Measurements from ENCODE around the gene LRP1B. TPM values are rescaled to one million over a fixed set of nuclear protein-coding genes. Genes with fewer than 3 reads are reported as not detected.
"Not testable (repeated sequence)": the region's sequence is repeated elsewhere in the genome, so short reads cannot be mapped to it uniquely, and the experiment has no call there.

LRP1B gene
- polyA plus RNA-seq, 1 of the 3 experiments (the other 2 are of a cell fraction): 0.28 TPM

- ChIA-PET POLR2A (no interaction called here), CTCF (no interaction called here)
- Histone ChIP-seq H3F3A (replicated peaks; ENCODE audit: insufficient read depth) (no peaks in the 10 kb centered on the region), H3K9ac (no peak overlapping the region), H3K27me3 (ENCODE audit: insufficient read depth) (no peaks in the 10 kb centered on the region), H3K4me3 (ENCODE audit: low read depth in 2 of 2, low read length in 1 of 2) (no peak overlapping the region), H2AFZ (ENCODE audit: low read depth) (no peak overlapping the region), H3K4me1 (ENCODE audit: control insufficient read depth in 1 of 2, insufficient read depth in 2 of 2, low read depth in 1 of 2, low read length in 1 of 2) (no peaks in the 10 kb centered on the region), H3K4me2 (no peak overlapping the region), H3K9me3 (no peaks in the 10 kb centered on the region), H3K27ac (ENCODE audit: low read depth in 2 of 2, low read length in 1 of 2) (no peak overlapping the region), H3K9me2 (no peaks in the 10 kb centered on the region), H3K79me2 (ENCODE audit: insufficient read depth) (no peaks in the 10 kb centered on the region; the same call in 1 of the 2 replicates), H4K20me1 (ENCODE audit: insufficient read depth) (no peaks in the 10 kb centered on the region), H3K36me3 (replicated peaks in 1 of 2; ENCODE audit: control insufficient read depth in 1 of 2, insufficient read depth in 2 of 2, low read length in 1 of 2) (no peaks in the 10 kb centered on the region)
- DNase-seq: no peak
- TF ChIP-seq FOXM1 (IDR thresholded peaks at IDR 0.05; ENCODE audit: low read depth) (no peak), TCF12 (IDR thresholded peaks at IDR 0.05) (no peak), JUND (IDR thresholded peaks at IDR 0.05) (no peak), MEF2A (IDR thresholded peaks at IDR 0.05; ENCODE audit: borderline replicate concordance, low read depth) (no peak), NFIC (IDR thresholded peaks at IDR 0.05; ENCODE audit: borderline replicate concordance) (no peak), ELF1 (IDR thresholded peaks at IDR 0.05) (no peak), RXRA (IDR thresholded peaks at IDR 0.05; ENCODE audit: borderline replicate concordance, low read depth) (no peak)
- TF ChIP-seq, protein P1, sequence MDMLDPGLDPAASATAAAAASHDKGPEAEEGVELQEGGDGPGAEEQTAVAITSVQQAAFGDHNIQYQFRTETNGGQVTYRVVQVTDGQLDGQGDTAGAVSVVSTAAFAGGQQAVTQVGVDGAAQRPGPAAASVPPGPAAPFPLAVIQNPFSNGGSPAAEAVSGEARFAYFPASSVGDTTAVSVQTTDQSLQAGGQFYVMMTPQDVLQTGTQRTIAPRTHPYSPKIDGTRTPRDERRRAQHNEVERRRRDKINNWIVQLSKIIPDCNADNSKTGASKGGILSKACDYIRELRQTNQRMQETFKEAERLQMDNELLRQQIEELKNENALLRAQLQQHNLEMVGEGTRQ (IDR thresholded peaks at IDR 0.05; ENCODE audit: borderline replicate concordance, low read depth, low read length): no peak
- 93% methylated on average over 2 of the region's 2 CpGs for WGBS (ENCODE audit: low lambda C conversion rate)
Observed at GRCh38 chr2:142094233-142094632, 36.6 kb downstream of the LRP1B start.

- Histone ChIP-seq H3K79me2 (ENCODE audit: insufficient read depth) (no peaks in the 10 kb centered on the region), H3K4me2 (no peak overlapping the region), H3K36me3 (replicated peaks in 1 of 2; ENCODE audit: control insufficient read depth in 1 of 2, insufficient read depth in 2 of 2, low read length in 1 of 2) (no peaks in the 10 kb centered on the region), H3K9me2 (no peaks in the 10 kb centered on the region), H3K4me1 (ENCODE audit: control insufficient read depth in 1 of 2, insufficient read depth in 2 of 2, low read depth in 1 of 2, low read length in 1 of 2) (no peaks in the 10 kb centered on the region; a peak in 1 of 4 replicates), H3F3A (replicated peaks; ENCODE audit: insufficient read depth) (no peaks in the 10 kb centered on the region), H3K27ac (ENCODE audit: low read depth in 2 of 2, low read length in 1 of 2) (no peak overlapping the region), H3K4me3 (ENCODE audit: low read depth in 2 of 2, low read length in 1 of 2) (no peak overlapping the region), H3K27me3 (ENCODE audit: insufficient read depth) (no peaks in the 10 kb centered on the region), H3K9me3 (no peaks in the 10 kb centered on the region), H3K9ac (no peak overlapping the region), H4K20me1 (ENCODE audit: insufficient read depth) (no peaks in the 10 kb centered on the region), H2AFZ (ENCODE audit: low read depth) (no peak overlapping the region)
- no peak for TF ChIP-seq YY1 (IDR thresholded peaks at IDR 0.05; ENCODE audit: low read depth)
- 84% methylated on average over 2 of the region's 2 CpGs for WGBS (ENCODE audit: low lambda C conversion rate)
- POLR2A ChIA-PET: no interaction called here
- no peak for DNase-seq
- CTCF ChIA-PET: interaction anchor here (0.6 kb wide), 1 partner anchor 1128 kb away, joined by 3 read pairs; no protein-coding TSS in a partner anchor
Observed at GRCh38 chr2:142088058-142088568, 42.7 kb downstream of the LRP1B start.

DNA sequence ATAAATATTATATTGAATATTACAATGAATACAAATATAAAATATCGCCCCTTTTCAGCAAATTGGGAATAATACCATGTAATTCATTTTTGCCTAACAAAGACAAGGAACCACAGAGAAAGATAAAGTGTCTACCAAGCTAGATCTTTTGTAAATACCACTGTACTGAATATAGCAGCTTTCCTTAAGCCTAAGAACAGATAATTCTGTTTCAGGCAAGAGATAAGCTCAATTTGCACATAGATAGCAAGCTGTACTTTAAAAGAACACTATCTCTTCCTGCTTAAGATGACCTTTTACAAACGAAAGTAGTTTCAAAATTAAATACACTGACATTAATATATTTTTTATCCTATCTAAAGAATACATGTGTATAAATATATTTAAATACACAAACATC lies 43.2 kb downstream of the LRP1B start:
- WGBS (ENCODE audit: low lambda C conversion rate): 45% methylated on average over 2 of the region's 2 CpGs
- POLR2A ChIA-PET, CTCF ChIA-PET: not testable (repeated sequence)

More for the DNA sequence above, 43.2 kb downstream of the LRP1B start:
- not testable (repeated sequence) for H3K9me3 ChIP-seq; H3F3A ChIP-seq (replicated peaks; ENCODE audit: insufficient read depth); DNase-seq; H3K27me3 ChIP-seq (ENCODE audit: insufficient read depth); H2AFZ ChIP-seq (ENCODE audit: low read depth); H3K4me2 ChIP-seq; H3K27ac ChIP-seq (ENCODE audit: low read depth in 2 of 2, low read length in 1 of 2); H3K9me2 ChIP-seq; H3K4me3 ChIP-seq (ENCODE audit: low read depth in 2 of 2, low read length in 1 of 2); H4K20me1 ChIP-seq (ENCODE audit: insufficient read depth); H3K36me3 ChIP-seq (replicated peaks in 1 of 2; ENCODE audit: control insufficient read depth in 1 of 2, insufficient read depth in 2 of 2, low read length in 1 of 2); H3K9ac ChIP-seq; H3K4me1 ChIP-seq (ENCODE audit: control insufficient read depth in 1 of 2, insufficient read depth in 2 of 2, low read depth in 1 of 2, low read length in 1 of 2); H3K79me2 ChIP-seq (ENCODE audit: insufficient read depth)
